Measurements from ENCODE around the gene ARID1A. TPM values are rescaled to one million over a fixed set of nuclear protein-coding genes. Genes with fewer than 3 reads are reported as not detected.

The ARID1A gene
- total and polyA plus RNA-seq, 8 donors: 9.9 to 74.2 (median 45.3) TPM

DNA sequence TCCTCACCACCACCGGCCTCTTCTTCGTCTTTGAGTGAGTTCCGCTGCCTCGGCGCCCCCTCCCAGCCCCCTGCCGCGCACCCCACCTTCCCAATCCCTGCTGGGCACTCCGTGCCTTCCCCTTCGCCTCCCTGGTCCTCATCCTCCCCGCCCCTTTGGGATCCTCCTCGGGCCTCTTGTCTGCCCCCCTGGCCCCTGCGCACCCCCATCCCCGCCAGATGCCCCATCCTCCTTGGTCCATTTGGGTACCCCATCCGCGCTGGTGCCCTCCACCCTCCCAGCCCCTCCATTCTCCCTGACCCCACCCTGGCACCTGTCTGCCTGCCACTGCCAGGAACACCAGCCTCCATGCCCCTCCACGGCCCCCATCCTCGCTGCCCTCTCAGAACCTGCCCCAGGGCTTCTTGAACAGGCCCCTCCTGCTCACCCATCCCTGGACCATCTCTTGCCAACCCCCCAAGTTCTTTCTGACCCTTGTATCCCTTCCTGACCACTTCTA lies 131.3 kb downstream of the ARID1A start:
- peaks cover 0 to 14% (median 8%) of the 10 kb centered on the region in 4 donors for H3K36me3 ChIP-seq
- H3K9me3 ChIP-seq: no peaks in the 10 kb centered on the region
- TF ChIP-seq EP300 (IDR thresholded peaks at IDR 0.05) (no peak), POLR2AphosphoS5 (IDR thresholded peaks at IDR 0.05) (no peak), POLR2A (IDR thresholded peaks at IDR 0.05) (no peak)
- TF ChIP-seq, protein P1, sequence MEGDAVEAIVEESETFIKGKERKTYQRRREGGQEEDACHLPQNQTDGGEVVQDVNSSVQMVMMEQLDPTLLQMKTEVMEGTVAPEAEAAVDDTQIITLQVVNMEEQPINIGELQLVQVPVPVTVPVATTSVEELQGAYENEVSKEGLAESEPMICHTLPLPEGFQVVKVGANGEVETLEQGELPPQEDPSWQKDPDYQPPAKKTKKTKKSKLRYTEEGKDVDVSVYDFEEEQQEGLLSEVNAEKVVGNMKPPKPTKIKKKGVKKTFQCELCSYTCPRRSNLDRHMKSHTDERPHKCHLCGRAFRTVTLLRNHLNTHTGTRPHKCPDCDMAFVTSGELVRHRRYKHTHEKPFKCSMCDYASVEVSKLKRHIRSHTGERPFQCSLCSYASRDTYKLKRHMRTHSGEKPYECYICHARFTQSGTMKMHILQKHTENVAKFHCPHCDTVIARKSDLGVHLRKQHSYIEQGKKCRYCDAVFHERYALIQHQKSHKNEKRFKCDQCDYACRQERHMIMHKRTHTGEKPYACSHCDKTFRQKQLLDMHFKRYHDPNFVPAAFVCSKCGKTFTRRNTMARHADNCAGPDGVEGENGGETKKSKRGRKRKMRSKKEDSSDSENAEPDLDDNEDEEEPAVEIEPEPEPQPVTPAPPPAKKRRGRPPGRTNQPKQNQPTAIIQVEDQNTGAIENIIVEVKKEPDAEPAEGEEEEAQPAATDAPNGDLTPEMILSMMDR (IDR thresholded peaks at IDR 0.05): no peak
- intact Hi-C loops (cut with DNase I; ENCODE audit: low total_unique reads): no loop called here
- H3K4me1 ChIP-seq: peaks cover 32 to 61% (median 53%) of the 10 kb centered on the region in 4 donors
- H3K27me3 ChIP-seq: no peaks in the 10 kb centered on the region
- DNase-seq: no peak
- H3K27ac ChIP-seq: peak overlapping the region; percentile 74 to 89 (median 84)
- peak overlapping the region; percentile 79 to 94 (median 80) for H3K4me3 ChIP-seq
- 1 to 4% (median 2%) methylated on average over 9 to 17 of the region's 17 CpGs for WGBS, 5 donors

DNA sequence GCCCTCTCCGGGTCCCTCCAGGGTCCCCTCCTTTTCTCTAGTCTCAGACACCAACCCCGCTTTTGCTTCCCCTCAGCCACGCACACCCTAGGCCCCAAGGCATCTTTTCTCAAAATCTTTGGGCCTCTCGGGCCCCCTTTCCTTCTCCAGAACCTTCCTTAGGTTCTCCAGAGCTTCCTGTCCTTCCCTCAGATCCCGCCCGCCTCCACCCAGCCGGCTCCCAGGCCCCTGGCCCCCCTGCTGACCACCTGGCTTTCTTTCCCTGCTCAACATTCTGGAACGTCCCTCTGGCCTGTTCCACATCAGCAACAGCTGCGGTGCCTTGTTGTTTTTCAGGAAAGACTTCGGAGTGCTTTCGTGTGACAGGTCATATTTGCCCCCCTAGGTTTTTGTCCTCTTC lies 131.8 kb downstream of the ARID1A start:
- no peaks in the 10 kb centered on the region for H3K9me3 ChIP-seq
- no peaks in the 10 kb centered on the region for H3K27me3 ChIP-seq
- peak overlapping the region; percentile 79 to 94 (median 80) for H3K4me3 ChIP-seq
- peaks cover 4 to 19% (median 13%) of the 10 kb centered on the region in 4 donors for H3K36me3 ChIP-seq
- WGBS, 5 donors: 32 to 44% (median 38%) methylated on average over 11 of the region's 11 CpGs
- peaks cover 32 to 61% (median 55%) of the 10 kb centered on the region in 4 donors for H3K4me1 ChIP-seq
- TF ChIP-seq POLR2A (IDR thresholded peaks at IDR 0.05) (no peak), EP300 (IDR thresholded peaks at IDR 0.05) (no peak), POLR2AphosphoS5 (IDR thresholded peaks at IDR 0.05) (no peak)
- TF ChIP-seq, protein P1 (IDR thresholded peaks at IDR 0.05): no peak
- H3K27ac ChIP-seq: peak overlapping the region; percentile 74 to 89 (median 84)
- intact Hi-C loops (cut with DNase I; ENCODE audit: low total_unique reads): no loop called here
- peak in 1 of 2 donors; percentile 53 for DNase-seq

DNA sequence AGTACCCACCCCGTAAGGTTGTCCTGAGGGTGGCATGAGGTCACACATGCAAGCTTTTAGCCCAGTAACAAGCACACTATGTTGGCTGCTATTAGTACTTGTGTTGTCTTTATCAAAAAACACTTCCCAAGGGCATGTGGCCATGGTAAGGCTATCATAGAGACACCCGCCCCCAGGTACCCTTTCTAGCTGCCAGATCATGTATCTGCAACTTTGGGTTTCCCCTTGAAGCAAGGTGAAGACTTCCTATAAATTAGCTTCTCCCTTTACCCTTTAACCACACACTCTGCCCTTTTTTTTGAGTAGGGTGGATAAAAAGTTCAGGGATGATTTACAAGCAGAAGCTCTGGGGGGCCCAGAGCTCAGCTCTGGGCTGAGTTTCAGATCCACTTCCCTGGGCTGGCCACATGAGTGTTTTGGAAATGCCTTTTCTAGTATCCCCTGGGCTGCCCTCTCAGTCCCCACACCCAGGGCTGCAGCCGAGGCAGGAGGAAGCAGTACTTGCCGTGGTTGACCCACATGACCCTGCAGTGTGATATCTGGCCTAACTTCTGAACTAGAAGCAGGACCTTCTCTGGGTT lies 132.7 kb downstream of the ARID1A start:
- Histone ChIP-seq H3K27ac (peak overlapping the region in 4 of 5 donors; percentile 74 to 88 (median 84)), H3K4me3 (peak overlapping the region in 2 of 4 donors; percentile 80 to 94)

DNA sequence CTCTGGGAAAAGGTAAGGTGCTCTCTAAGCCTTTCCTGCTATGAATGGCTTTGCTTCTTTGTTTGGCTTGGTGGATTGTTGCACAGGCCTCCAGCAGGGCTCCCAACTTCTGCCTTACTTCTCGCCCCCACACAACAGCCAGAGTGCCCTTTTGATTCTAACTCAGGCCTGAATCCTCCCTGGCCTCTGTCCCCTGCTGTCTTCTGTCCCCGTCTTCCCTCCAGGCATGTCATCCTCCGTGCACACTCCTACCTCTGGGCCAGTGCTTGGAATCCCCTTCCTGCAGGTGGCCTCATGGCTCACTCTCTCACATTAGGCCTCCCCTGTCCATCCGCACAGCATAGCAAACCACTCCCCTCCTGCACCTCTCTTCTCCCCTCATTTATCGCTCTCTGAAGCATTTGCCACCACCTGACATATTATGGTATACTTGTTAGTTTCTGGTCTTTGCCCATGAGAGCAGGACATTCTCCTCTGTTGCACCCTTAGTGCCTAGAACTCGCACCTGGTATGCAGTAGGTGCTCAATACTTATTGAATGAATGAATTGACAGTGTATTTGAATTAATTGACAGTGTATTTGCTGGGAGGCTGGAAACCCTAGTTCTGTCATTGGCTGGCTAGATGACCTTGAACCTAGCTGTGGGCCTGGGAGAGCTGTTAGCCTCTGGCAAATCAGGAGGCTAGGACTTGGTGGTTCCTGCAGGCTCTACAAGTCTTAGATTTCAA lies 133.5 kb downstream of the ARID1A start:
- 85 to 91% (median 90%) methylated on average over 6 of the region's 6 CpGs for WGBS, 5 donors
- Histone ChIP-seq H3K9me3 (no peaks in the 10 kb centered on the region), H3K36me3 (peaks cover 13 to 36% (median 30%) of the 10 kb centered on the region in 4 donors), H3K4me3 (peak overlapping the region in 2 of 4 donors; percentile 80 to 94), H3K4me1 (peaks cover 32 to 73% (median 66%) of the 10 kb centered on the region in 4 donors), H3K27ac (peak overlapping the region in 4 of 5 donors; percentile 74 to 88 (median 84)), H3K27me3 (no peaks in the 10 kb centered on the region)
- TF ChIP-seq POLR2A (IDR thresholded peaks at IDR 0.05) (no peak), EP300 (IDR thresholded peaks at IDR 0.05) (no peak), POLR2AphosphoS5 (IDR thresholded peaks at IDR 0.05) (no peak)
- TF ChIP-seq, protein P1 (IDR thresholded peaks at IDR 0.05): no peak
- DNase-seq: no peak
- intact Hi-C loops (cut with DNase I; ENCODE audit: low total_unique reads): no loop called here

More for the DNA sequence above, 132.7 kb downstream of the ARID1A start:
- no peaks in the 10 kb centered on the region for H3K9me3 ChIP-seq
- DNase-seq: peak; percentile 34 to 39
- intact Hi-C loops (cut with DNase I; ENCODE audit: low total_unique reads): no loop called here
- H3K36me3 ChIP-seq: peaks cover 13 to 27% (median 21%) of the 10 kb centered on the region in 4 donors
- WGBS, 5 donors: 33 to 43% (median 34%) methylated on average over 4 of the region's 4 CpGs
- no peaks in the 10 kb centered on the region for H3K27me3 ChIP-seq
- TF ChIP-seq, protein P1 (IDR thresholded peaks at IDR 0.05): no peak
- TF ChIP-seq EP300 (IDR thresholded peaks at IDR 0.05) (no peak), POLR2AphosphoS5 (IDR thresholded peaks at IDR 0.05) (no peak), POLR2A (IDR thresholded peaks at IDR 0.05) (no peak)
- H3K4me1 ChIP-seq: peaks cover 32 to 67% (median 59%) of the 10 kb centered on the region in 4 donors

Data from stomach (tissue), 9 donors.